LNCaP clone FGC (cell line): Measurements from ENCODE around the gene IL23R.

ENCODE experiments used
- DNase-seq: peaks from one replicate; pipeline ENCODE4 v3.0.0-alpha.2; 2011; ENCODE audit warnings: low read depth
- H3K4me3 ChIP-seq: 2 replicates; pipeline ENCODE4 v1.5.1; 2011; ENCODE audit warnings: mild to moderate bottlenecking, low read depth, low read length, control low read depth
- TF ChIP-seq, protein P1 (sequence below): IDR thresholded peaks from 2 replicates; pipeline ENCODE4 v1.5.1; 2012; ENCODE audit warnings: mild to moderate bottlenecking; ENCODE audit not compliant: control insufficient read depth, insufficient read depth; ENCODE audit errors: extremely low read depth

Gene IL23R

DNA sequence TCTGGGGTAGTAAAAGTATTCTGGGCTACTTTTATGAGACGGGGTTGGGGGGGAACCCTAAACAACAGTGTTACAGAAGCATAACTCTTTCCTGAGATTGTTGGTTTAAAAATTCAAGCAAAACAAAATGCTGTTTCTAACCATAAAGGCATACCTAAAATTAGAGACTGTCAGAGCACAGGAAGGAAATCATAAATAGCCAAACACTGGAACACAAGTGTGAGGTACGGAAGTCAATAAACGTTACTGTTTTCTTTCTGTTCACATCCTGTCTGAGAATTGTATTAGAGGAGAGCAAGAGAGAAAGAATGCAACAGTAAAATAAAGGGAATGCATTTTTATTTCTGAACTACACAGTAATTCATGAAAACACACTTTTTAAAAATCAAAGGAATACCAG lies 98.6 kb downstream of the IL23R start:
- H3K4me3 ChIP-seq, result no peak overlapping the region
- no peak for DNase-seq
- TF ChIP-seq, protein P1, sequence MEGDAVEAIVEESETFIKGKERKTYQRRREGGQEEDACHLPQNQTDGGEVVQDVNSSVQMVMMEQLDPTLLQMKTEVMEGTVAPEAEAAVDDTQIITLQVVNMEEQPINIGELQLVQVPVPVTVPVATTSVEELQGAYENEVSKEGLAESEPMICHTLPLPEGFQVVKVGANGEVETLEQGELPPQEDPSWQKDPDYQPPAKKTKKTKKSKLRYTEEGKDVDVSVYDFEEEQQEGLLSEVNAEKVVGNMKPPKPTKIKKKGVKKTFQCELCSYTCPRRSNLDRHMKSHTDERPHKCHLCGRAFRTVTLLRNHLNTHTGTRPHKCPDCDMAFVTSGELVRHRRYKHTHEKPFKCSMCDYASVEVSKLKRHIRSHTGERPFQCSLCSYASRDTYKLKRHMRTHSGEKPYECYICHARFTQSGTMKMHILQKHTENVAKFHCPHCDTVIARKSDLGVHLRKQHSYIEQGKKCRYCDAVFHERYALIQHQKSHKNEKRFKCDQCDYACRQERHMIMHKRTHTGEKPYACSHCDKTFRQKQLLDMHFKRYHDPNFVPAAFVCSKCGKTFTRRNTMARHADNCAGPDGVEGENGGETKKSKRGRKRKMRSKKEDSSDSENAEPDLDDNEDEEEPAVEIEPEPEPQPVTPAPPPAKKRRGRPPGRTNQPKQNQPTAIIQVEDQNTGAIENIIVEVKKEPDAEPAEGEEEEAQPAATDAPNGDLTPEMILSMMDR, result no peak

DNA sequence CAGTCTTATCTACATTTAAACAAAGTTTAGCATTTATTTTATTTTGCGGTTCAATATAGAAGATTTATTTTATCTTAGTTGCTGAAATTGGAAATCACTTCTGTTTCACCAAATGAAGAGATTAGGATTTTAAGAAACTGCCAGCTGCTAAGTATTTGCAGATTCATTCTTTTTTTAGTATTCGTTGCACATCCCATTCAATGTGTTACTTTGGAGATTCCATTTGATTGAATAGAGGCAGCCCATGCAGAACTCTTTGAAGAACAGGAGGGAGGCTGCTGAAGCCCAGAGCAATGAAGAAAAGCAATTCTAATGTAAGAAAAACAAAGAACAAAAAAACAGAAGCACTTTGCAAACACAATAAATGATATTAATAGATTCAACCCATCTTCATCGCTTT lies 102.8 kb downstream of the IL23R start:
- TF ChIP-seq, protein P1, result no peak
- H3K4me3 ChIP-seq, result no peak overlapping the region
- no peak for DNase-seq

DNA sequence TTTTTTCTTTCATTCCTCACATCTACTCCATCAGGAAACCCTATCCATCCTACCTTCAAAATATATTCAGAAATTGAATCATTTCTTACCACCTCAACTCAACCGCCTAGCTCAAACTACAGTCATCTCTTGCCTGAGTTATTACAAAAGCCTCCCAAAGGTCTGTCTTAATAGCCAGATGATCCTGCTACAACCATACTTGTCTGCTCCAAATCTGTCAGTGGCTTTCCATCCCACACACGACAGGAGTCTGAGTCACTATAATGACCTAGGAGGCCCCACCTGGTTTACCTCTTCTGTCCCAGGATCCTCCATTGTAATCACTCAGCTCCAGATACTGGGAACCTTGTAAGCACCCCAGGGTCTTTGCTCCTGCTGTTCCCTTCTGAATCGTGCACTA lies 104.3 kb downstream of the IL23R start:
- no peak for DNase-seq
- H3K4me3 ChIP-seq, result no peak overlapping the region
- TF ChIP-seq, protein P1, result no peak

DNA sequence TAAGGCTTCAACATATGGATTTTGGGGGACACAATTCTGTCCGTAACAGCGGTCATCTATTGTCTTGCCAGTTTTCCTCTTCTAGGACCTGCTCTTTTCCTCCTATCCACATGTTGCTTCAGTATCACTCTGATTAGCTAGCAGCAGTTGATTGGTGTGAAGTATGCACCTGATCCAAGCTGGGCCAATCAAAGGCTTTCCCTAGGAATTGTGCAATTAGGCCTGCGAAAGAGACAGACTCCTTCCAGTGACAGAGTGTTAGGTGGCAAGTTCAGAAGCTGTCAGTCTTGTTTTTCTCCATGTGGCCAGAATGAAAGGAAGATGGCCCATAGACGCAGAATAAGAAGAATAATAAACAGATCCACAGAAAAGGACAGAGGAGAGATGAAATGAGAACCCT lies 107.3 kb downstream of the IL23R start:
- H3K4me3 ChIP-seq, result no peak overlapping the region
- TF ChIP-seq, protein P1, result no peak
- no peak for DNase-seq

DNA sequence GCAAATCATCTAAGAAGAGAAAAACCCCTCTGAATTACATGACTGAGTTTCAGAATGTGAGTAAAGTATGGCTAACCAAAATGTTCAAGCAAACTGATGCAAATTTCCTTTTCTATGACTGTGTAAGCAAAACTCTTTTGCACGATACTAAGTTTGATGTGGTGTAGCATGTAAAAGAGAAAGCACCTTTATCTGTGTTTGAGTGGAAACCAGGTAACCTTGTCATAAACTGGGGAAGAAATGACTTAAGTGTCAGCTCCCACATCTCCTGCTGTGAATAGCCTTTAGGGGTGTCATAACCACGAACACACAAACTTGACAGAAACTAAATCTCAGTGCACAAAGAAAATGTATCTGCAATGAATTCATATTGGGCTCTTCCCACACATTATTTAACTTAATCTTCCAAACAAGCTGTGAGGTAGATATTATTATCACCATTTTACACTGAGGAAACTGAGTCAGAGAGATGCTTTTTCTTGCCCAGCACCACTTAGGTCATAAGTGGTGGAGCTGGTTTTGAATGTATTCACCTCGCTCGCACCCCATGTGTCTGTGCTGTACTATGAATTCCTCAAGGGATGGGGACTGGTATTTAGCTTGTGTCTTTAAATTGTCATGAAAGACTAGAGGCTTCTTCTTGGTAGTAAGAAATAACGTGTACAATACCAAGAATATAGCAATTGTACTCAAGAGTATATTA lies 108.5 kb downstream of the IL23R start:
- TF ChIP-seq, protein P1, result no peak
- DNase-seq, result no peak
- no peak overlapping the region for H3K4me3 ChIP-seq

DNA sequence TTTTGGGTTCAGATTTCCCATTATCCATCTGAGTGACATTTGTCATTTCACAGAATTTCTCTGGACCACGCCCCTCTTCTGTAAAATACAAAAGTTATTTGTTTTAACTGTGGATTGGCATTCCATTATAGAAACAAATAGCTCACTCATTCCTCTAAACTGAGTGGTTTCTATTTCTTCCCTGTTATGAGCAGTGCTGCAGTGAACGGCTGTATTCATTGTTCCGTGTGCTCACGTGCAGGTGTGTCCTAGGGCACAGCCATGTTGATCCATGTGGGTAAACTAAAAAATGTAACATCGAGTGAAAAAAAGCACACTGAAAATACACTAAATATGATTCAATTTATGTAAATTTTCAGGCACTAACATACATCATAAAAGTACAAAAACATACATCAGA lies 114.4 kb downstream of the IL23R start:
- no peak for DNase-seq
- TF ChIP-seq, protein P1, result no peak
- no peak overlapping the region for H3K4me3 ChIP-seq

DNA sequence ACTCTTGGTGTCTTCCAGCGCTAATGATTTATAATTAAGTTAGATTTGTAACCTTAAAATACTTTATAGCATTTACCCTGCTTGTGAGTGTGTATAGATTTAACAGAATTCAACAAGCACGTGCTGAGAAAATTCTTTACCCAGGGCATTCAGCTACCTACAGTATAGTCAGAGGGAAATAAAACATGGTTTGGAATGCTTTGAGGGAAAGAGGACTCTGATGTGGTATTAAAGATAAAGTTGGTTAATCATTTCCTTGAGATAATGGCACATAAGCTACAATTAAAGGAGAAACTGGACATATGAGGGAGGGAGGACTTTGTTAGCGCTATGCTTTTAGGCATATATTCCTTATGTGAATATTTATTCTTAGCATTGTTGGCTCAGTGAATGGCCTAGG lies 115.0 kb downstream of the IL23R start:
- no peak for DNase-seq
- no peak overlapping the region for H3K4me3 ChIP-seq
- TF ChIP-seq, protein P1, result no peak
